Vagina (tissue), 2 donors: ENCODE data around the gene LRP2BP.

Source experiments
- CTCF ChIP-seq, 3 experiments: fragments of 450-650 bp in 2 of 3; fragments of 200-600 bp in 1 of 3; sonication (generic) in 1 of 3; IDR thresholded peaks; one replicate each; pipeline ENCODE4 v1.5.1; 2017 to 2019; ENCODE audit warnings: antibody characterized with exemption in 3 of 3, mild to moderate bottlenecking in 2 of 3, moderate library complexity in 2 of 3
- POLR2A ChIP-seq, 2 donors: fragments of 450-650 bp; IDR thresholded peaks; one replicate each; pipeline ENCODE4 v1.6.1; 2017; ENCODE audit warnings: antibody characterized with exemption in 2 of 2, mild to moderate bottlenecking in 2 of 2, moderate library complexity in 2 of 2
- POLR2AphosphoS5 ChIP-seq, 2 donors: sonication (generic); formaldehyde crosslinking; IDR thresholded peaks; one replicate each; pipeline ENCODE4 v1.9.0; 2017; ENCODE audit warnings: antibody characterized with exemption in 2 of 2, mild to moderate bottlenecking in 2 of 2, low read depth in 1 of 2; ENCODE audit not compliant: insufficient read depth in 1 of 2

GRCh38 chr4:185351691-185352090 is 44.0 kb downstream of the LRP2BP start:
- TF ChIP-seq CTCF (IDR thresholded peaks at IDR 0.05) (no peak), POLR2A (IDR thresholded peaks at IDR 0.05) (no peak), POLR2AphosphoS5 (IDR thresholded peaks at IDR 0.05; ENCODE audit: insufficient read depth in 1 of 2, low read depth in 1 of 2) (no peak)
